LNCAP (cell line): Measurements from ENCODE around the gene MAP3K5.

Source experiments
- CTCF ChIP-seq: fragments of 450-650 bp; IDR thresholded peaks from 2 replicates; pipeline ENCODE4 v1.5.1; 2017; ENCODE audit warnings: mild to moderate bottlenecking

The MAP3K5 gene

GRCh38 chr6:136745300-136745699 lies 47.0 kb downstream of the MAP3K5 start:
- TF ChIP-seq CTCF: no peak

DNA sequence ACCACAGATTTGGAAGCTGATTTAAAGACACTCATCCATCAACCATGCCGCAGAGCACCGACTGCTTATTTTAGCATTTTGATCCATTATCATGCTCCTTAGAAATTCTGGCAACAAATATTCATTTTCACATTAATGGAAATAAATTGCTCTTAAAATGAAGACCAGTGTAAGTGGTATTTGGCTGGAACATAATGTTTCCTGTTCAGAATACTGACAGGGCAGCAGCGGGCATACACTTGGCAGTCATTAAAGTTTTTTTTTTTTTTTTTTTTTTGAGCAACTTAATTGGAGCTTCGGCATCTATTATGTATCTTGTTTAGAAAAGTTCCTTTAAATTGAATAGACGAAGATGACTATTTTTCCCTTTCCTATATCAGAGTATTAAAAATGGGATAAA lies 47.4 kb downstream of the MAP3K5 start:
- TF ChIP-seq CTCF: no peak

DNA sequence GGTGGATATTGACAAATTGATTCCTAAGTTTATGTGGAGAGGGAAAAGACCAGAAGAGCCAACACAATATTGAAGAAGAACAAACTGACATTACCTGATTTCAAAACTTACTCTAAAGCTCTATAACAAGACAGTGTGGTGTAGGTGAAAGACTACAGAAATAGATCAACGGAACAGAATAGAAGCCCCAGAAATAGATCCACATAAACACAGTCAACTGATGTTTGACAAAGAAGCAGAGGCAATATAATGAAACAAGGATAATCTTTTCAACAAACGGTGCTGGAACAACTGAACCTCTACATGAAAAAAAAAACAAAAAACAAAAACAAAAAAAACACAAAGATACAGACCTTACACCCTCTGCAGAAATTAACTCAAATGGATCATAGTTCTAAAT lies 50.2 kb downstream of the MAP3K5 start:
- TF ChIP-seq CTCF: no peak

- no peak for TF ChIP-seq CTCF
These were observed 52.0 kb downstream of the MAP3K5 start for GRCh38 chr6:136740050-136740974.

DNA sequence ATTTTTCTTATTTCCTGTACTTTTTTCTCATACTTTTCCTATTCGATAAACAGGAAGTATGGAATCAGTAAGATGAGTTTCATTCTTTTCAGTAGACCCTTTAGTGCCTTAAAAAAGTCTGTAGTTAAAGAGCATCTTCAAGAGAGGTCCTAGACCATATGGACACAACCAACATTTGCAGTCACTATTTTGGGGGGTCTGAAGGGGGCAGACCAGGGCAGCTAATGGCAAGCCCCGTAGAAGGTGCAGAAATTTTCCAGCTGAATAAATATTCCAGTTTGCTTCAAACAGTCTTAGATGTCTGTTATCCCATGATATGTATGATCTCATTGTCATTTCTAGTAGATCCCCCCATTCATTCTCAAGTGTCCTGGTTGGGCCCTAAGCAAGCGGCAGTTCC lies 52.8 kb downstream of the MAP3K5 start:
- TF ChIP-seq CTCF: no peak

- no peak for TF ChIP-seq CTCF
These were observed 53.2 kb downstream of the MAP3K5 start for GRCh38 chr6:136739071-136739470.

DNA sequence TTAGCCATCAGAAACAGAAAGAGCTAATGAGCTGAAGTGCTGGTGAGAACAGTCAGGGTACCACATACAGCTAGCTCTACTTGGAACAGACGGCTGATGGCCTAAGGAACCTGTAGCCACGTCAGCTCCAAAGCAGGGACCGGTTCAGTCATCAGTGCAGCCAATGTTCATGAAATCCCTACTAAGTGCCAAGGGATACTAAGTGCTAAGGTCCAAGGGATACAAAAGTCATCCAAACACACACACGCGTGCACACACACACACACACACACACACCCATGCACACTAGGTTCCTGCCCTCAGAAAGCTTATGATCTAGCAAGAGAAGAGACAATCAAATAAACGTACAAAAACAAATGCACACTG lies 53.6 kb downstream of the MAP3K5 start:
- no peak for TF ChIP-seq CTCF
